Left renal pelvis (tissue), 4 donors: ENCODE data around the gene TNFAIP2. TPM values are rescaled to one million over a fixed set of nuclear protein-coding genes. Genes with fewer than 3 reads are reported as not detected.

ENCODE experiments used
- DNase-seq, 4 donors: peaks; one replicate each; pipeline ENCODE4 v3.0.0-alpha.2; 2013; ENCODE audit warnings: low read depth in 4 of 4, low spot score in 3 of 4
- polyA plus RNA-seq, 4 donors: library from polyadenylated mRNA; unstranded; fragments of 120-200 nt; gene quantifications; one replicate each; pipeline ENCODE4 v1.2.1, GENCODE V29; 2013; ENCODE audit not compliant: insufficient read length in 4 of 4

The TNFAIP2 gene
- polyA plus RNA-seq, 4 donors: 31.7 to 52.7 (median 44.7) TPM

- DNase-seq: no peak
These were observed 2.0 kb upstream of the TNFAIP2 start for GRCh38 chr14:103121121-103121845.

GRCh38 chr14:103121846-103122584 is 1.2 kb upstream of the TNFAIP2 start:
- DNase-seq: peak; percentile 79 to 89 (median 84)

GRCh38 chr14:103122585-103122946 is 695 bp upstream of the TNFAIP2 start:
- DNase-seq: no peak

- no peak for DNase-seq
These were observed 606 bp downstream of the TNFAIP2 start for GRCh38 chr14:103123634-103124500.

GRCh38 chr14:103124501-103125001 is 1.3 kb downstream of the TNFAIP2 start:
- no peak for DNase-seq

- DNase-seq: no peak
These were observed 2.1 kb downstream of the TNFAIP2 start for GRCh38 chr14:103125098-103126070.

GRCh38 chr14:103126088-103126872 is 3.0 kb downstream of the TNFAIP2 start:
- no peak for DNase-seq

GRCh38 chr14:103126873-103127304 is 3.6 kb downstream of the TNFAIP2 start:
- DNase-seq: no peak

GRCh38 chr14:103127356-103127755 is 4.1 kb downstream of the TNFAIP2 start:
- no peak for DNase-seq

GRCh38 chr14:103127861-103128598 is 4.8 kb downstream of the TNFAIP2 start:
- no peak for DNase-seq

GRCh38 chr14:103128631-103129300 is 5.5 kb downstream of the TNFAIP2 start:
- no peak for DNase-seq

GRCh38 chr14:103129301-103130016 is 6.2 kb downstream of the TNFAIP2 start:
- no peak for DNase-seq

GRCh38 chr14:103130017-103130764 is 6.9 kb downstream of the TNFAIP2 start:
- DNase-seq: no peak

GRCh38 chr14:103130965-103131364 is 7.7 kb downstream of the TNFAIP2 start:
- DNase-seq: no peak

GRCh38 chr14:103131580-103131979 is 8.3 kb downstream of the TNFAIP2 start:
- DNase-seq: no peak
